SU-DHL-6 (cell line): ENCODE results near the gene TRAF3IP1.

Source experiments
- H2AFZ ChIP-seq: fragments of 200-600 bp; sonication (generic); 2 replicates; pipeline ENCODE4 v1.6.1; 2014; ENCODE audit warnings: low read depth, mild to moderate bottlenecking, moderate library complexity, mixed read lengths, antibody characterized with exemption, low read length; ENCODE audit not compliant: severe bottlenecking
- H3F3A ChIP-seq: fragments of 200-600 bp; shearing (Covaris generic); 2 replicates; pipeline ENCODE4 v1.6.0; 2016; ENCODE audit warnings: antibody characterized with exemption, mild to moderate bottlenecking; ENCODE audit not compliant: insufficient read depth
- H3K27ac ChIP-seq: fragments of 200-600 bp; sonication (generic); 2 replicates; pipeline ENCODE4 v1.5.1; 2016; ENCODE audit warnings: low read depth, mild to moderate bottlenecking, low read length, moderate library complexity, mixed read lengths
- H3K27me3 ChIP-seq: fragments of 200-600 bp; sonication (generic), shearing (Covaris generic); 2 replicates; pipeline ENCODE4 v1.6.0; 2014; ENCODE audit warnings: mild to moderate bottlenecking, low read length
- H3K36me3 ChIP-seq: fragments of 200-600 bp; sonication (generic); 2 replicates; pipeline ENCODE4 v1.6.1; 2014; ENCODE audit warnings: mild to moderate bottlenecking, low read length, mixed read lengths
- H3K4me2 ChIP-seq: fragments of 300-600, 200-600 bp; shearing (Covaris generic), sonication (generic); 2 replicates; pipeline ENCODE4 v1.6.0; 2014; ENCODE audit warnings: low read length, low read depth, mild to moderate bottlenecking; ENCODE audit not compliant: poor library complexity, severe bottlenecking
- H3K4me3 ChIP-seq: fragments of 200-600 bp; sonication (generic); 2 replicates; pipeline ENCODE4 v1.5.1; 2014; ENCODE audit warnings: antibody characterized with exemption, low read length, mild to moderate bottlenecking, mixed read lengths; ENCODE audit not compliant: insufficient read depth, poor library complexity, severe bottlenecking
- H3K79me2 ChIP-seq: fragments of 200-600 bp; sonication (generic); 2 replicates; pipeline ENCODE4 v1.6.1; 2014; ENCODE audit warnings: mild to moderate bottlenecking, low read length, moderate library complexity; ENCODE audit not compliant: insufficient read depth
- H3K9ac ChIP-seq: fragments of 200-600 bp; sonication (generic); 2 replicates; pipeline ENCODE4 v1.7.0; 2014; ENCODE audit warnings: mild to moderate bottlenecking, low read length
- H3K9me2 ChIP-seq: fragments of 200-600 bp; sonication (generic); replicated peaks from 2 replicates; pipeline ENCODE4 v1.6.1; 2014; ENCODE audit warnings: low read length; ENCODE audit not compliant: insufficient read depth
- H3K9me3 ChIP-seq: fragments of 200-600 bp; sonication (generic); 2 replicates; pipeline ENCODE4 v1.6.1; 2014; ENCODE audit warnings: low read length, mixed read lengths; ENCODE audit not compliant: insufficient read depth
- H4K20me1 ChIP-seq: fragments of 200-600 bp; sonication (generic); 2 replicates; pipeline ENCODE4 v1.6.1; 2014; ENCODE audit warnings: low read depth, mild to moderate bottlenecking, antibody characterized with exemption, low read length, moderate library complexity, mixed read lengths
- EZH2phosphoT487 ChIP-seq: fragments of 200-600 bp; sonication (generic), shearing (Covaris generic); conservative IDR thresholded peaks from 2 replicates; pipeline ENCODE4 v1.6.1; 2018; ENCODE audit warnings: mild to moderate bottlenecking, antibody characterized with exemption, low read length, moderate library complexity, mixed read lengths
- TF ChIP-seq, protein P1 (sequence below): fragments of 200-600 bp; sonication (generic); IDR thresholded peaks from one replicate; pipeline ENCODE4 v1.5.1; 2017; ENCODE audit warnings: antibody characterized with exemption, mild to moderate bottlenecking, low read length, moderate library complexity; ENCODE audit not compliant: insufficient read depth, poor library complexity, severe bottlenecking

Gene TRAF3IP1

DNA sequence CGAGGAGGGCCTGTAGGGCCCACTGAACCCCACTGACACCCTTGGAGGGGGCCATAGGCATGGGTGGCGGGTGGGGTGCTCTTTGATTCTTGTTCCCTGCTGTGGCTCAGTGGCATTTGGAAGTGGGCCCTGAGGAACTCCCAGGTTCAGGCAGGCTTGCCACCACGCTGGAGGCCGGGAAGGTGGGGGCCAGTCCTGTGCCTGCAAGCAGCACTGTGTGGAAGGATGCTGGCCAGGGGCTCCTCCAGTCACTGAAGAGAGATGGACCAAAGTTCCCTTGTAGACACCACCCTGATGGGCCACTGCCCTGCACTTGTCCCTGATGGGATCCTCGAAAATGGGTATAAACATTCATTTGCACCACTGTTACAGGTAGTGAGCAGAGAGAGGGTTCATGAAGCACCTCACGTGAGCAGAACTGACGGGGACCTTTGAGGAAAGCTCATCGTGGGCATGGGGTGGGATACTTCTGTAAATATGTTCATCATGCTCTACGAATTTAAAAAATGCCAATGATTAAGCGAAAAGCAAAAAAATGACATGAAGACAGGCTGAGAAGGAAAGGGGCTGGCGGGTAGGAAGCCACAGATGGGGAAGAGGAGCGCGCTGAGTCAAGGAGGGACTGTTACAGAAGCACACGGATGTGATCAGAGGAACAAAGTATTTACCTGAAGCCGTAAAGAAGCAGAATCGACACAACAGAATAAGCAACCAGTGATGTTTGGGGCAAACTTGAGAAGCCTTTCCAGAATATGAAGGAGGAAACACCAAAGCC lies 61.2 kb downstream of the TRAF3IP1 start:
- Histone ChIP-seq H3K4me3 (no peak overlapping the region), H3K4me2 (no peak overlapping the region), H4K20me1 (no peaks in the 10 kb centered on the region), H3K27ac (no peak overlapping the region), H3K27me3 (no peaks in the 10 kb centered on the region), H3K79me2 (no peaks in the 10 kb centered on the region), H2AFZ (no peak overlapping the region), H3K36me3 (no peaks in the 10 kb centered on the region), H3K9ac (no peak overlapping the region), H3K9me3 (no peaks in the 10 kb centered on the region), H3K9me2 (no peaks in the 10 kb centered on the region), H3F3A (no peaks in the 10 kb centered on the region)
- no peak for TF ChIP-seq EZH2phosphoT487
- TF ChIP-seq, protein P1, sequence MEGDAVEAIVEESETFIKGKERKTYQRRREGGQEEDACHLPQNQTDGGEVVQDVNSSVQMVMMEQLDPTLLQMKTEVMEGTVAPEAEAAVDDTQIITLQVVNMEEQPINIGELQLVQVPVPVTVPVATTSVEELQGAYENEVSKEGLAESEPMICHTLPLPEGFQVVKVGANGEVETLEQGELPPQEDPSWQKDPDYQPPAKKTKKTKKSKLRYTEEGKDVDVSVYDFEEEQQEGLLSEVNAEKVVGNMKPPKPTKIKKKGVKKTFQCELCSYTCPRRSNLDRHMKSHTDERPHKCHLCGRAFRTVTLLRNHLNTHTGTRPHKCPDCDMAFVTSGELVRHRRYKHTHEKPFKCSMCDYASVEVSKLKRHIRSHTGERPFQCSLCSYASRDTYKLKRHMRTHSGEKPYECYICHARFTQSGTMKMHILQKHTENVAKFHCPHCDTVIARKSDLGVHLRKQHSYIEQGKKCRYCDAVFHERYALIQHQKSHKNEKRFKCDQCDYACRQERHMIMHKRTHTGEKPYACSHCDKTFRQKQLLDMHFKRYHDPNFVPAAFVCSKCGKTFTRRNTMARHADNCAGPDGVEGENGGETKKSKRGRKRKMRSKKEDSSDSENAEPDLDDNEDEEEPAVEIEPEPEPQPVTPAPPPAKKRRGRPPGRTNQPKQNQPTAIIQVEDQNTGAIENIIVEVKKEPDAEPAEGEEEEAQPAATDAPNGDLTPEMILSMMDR: no peak

DNA sequence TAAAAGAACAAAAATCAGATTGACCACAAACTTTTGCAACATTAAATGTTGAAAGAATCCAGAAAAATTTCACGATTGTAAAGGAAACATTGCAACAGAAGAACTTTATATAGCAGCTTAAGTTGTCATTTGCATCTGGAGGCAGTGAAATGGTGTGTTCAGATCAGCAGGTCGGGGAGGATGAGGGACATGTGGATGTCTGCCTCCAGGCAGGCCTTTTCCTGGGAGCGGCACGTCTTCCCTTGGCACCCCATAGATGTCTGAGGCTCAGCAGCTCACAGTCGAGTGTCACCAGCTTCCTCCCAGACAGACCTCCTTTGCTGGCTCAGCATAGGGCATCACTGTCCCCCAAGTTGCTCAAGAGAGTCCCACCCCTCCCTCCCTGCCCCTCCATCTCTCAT lies 62.1 kb downstream of the TRAF3IP1 start:
- Histone ChIP-seq H3K27me3 (no peaks in the 10 kb centered on the region), H2AFZ (no peak overlapping the region), H3K36me3 (no peaks in the 10 kb centered on the region), H3K79me2 (no peaks in the 10 kb centered on the region), H4K20me1 (no peaks in the 10 kb centered on the region), H3F3A (no peaks in the 10 kb centered on the region), H3K9ac (no peak overlapping the region), H3K9me2 (no peaks in the 10 kb centered on the region), H3K9me3 (no peaks in the 10 kb centered on the region), H3K4me3 (no peak overlapping the region), H3K4me2 (no peak overlapping the region), H3K27ac (no peak overlapping the region)
- TF ChIP-seq EZH2phosphoT487: no peak
- TF ChIP-seq, protein P1: no peak

GRCh38 chr2:238383135-238383534 lies 62.8 kb downstream of the TRAF3IP1 start:
- Histone ChIP-seq H3K36me3 (no peaks in the 10 kb centered on the region), H3K27me3 (no peaks in the 10 kb centered on the region), H3K9me3 (no peaks in the 10 kb centered on the region), H3K9me2 (no peaks in the 10 kb centered on the region), H3K4me2 (no peak overlapping the region), H3K79me2 (no peaks in the 10 kb centered on the region), H3K9ac (no peak overlapping the region), H3F3A (no peaks in the 10 kb centered on the region), H3K27ac (no peak overlapping the region), H4K20me1 (no peaks in the 10 kb centered on the region), H3K4me3 (no peak overlapping the region), H2AFZ (no peak overlapping the region)
- TF ChIP-seq EZH2phosphoT487: no peak
- TF ChIP-seq, protein P1: no peak
